ENCODE results near the gene SMAD3. TPM values are rescaled to one million over a fixed set of nuclear protein-coding genes. Genes with fewer than 3 reads are reported as not detected.

Gene SMAD3
- total RNA-seq, 1 experiment from 2014 or later = 54.8 TPM

DNA sequence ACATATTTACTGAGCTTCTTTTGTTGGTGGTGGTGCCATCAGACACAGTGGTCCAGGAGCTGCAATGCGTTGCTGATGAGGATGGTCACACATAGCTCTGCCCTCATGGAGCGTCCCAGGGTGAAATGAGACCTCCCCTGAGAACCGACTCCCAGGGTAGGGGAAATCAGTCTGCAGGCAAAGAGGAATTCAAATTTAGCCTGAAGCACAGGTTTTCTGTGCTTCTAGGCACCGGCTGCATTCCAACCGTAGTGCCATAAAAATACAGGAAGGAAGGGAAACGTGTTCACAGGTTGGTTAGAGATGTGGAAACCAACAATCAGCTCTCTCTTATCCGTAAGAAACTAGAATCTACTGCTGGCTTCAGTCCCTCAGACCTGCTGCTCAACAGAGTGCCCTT is 19.2 kb downstream of the SMAD3 start:
- Mint-ChIP-seq H3K36me3 (ENCODE audit: insufficient read depth, unreplicated experiment) (peaks cover 33% of the 10 kb centered on the region), H3K4me1 (ENCODE audit: low read depth, unreplicated experiment) (peaks cover 49% of the 10 kb centered on the region), H3K27me3 (ENCODE audit: insufficient read depth, unreplicated experiment) (no peaks in the 10 kb centered on the region), H3K4me3 (ENCODE audit: unreplicated experiment) (no peak overlapping the region), H3K27ac (ENCODE audit: unreplicated experiment) (no peak overlapping the region), H3K9me3 (ENCODE audit: unreplicated experiment) (no peaks in the 10 kb centered on the region)
- Histone ChIP-seq H3K36me3 (ENCODE audit: control insufficient read depth, insufficient read depth, low read length) (0 out of 2 replicates have a peak, but pooled peaks cover 2% of the 10 kb centered on the region), H3K4me3 (ENCODE audit: low read depth, low read length) (no peak overlapping the region), H3K9me3 (no peaks in the 10 kb centered on the region), H3K27me3 (replicated peaks; ENCODE audit: control insufficient read depth, insufficient read depth, low read length) (no peaks in the 10 kb centered on the region), H3K4me1 (peaks cover 46% of the 10 kb centered on the region)
- ChIA-PET CTCF (no interaction called here), POLR2A (interaction anchor here (0.9 kb wide), 1 partner anchor 19 kb away, joined by 3 read pairs; the partner anchor contains the start of gene SMAD3)
- TF ChIP-seq, protein P1, sequence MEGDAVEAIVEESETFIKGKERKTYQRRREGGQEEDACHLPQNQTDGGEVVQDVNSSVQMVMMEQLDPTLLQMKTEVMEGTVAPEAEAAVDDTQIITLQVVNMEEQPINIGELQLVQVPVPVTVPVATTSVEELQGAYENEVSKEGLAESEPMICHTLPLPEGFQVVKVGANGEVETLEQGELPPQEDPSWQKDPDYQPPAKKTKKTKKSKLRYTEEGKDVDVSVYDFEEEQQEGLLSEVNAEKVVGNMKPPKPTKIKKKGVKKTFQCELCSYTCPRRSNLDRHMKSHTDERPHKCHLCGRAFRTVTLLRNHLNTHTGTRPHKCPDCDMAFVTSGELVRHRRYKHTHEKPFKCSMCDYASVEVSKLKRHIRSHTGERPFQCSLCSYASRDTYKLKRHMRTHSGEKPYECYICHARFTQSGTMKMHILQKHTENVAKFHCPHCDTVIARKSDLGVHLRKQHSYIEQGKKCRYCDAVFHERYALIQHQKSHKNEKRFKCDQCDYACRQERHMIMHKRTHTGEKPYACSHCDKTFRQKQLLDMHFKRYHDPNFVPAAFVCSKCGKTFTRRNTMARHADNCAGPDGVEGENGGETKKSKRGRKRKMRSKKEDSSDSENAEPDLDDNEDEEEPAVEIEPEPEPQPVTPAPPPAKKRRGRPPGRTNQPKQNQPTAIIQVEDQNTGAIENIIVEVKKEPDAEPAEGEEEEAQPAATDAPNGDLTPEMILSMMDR (IDR thresholded peaks at IDR 0.05; ENCODE audit: insufficient read depth in 1 of 2, low read depth in 1 of 2, low read length in 1 of 2, severe bottlenecking in 1 of 2, unreplicated experiment in 1 of 2) = no peak
- no peak for DNase-seq
- no TSS peak for BruUV-seq (replicated peaks)
- intact Hi-C loops (cut with micrococcal nuclease; ENCODE audit: unreplicated experiment) = no loop called here

DNA sequence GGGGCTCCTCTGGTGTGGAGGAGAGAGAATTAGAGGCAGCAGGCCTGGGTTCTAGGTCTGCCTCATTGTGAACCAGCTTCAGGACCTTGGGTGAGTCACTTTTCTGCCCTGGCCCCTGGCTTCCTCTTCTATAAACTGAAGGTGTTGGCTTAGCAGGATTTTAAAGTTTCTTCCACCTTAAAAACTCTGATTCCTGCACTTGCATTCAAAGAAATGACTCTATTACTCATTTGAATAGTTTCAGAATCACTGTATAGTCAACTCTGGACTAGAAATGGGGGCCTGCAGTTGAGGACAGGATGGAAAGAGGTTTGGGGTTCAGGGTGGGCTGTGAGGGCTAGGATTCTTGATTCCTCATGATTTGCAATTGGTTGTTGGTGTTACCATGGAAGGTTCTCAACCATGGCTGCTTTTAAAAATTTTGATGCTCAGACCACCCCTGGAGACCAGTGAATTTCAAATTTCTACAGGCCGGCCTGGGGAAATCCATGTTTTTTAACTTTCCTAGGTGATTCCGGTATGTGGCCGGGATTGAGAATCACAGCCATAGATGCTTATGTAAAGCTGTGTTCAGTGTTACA is 19.9 kb downstream of the SMAD3 start:
- DNase-seq = no peak
- no TSS peak for BruUV-seq (replicated peaks)
- Mint-ChIP-seq H3K9me3 (ENCODE audit: unreplicated experiment) (no peaks in the 10 kb centered on the region), H3K27ac (ENCODE audit: unreplicated experiment) (no peak overlapping the region), H3K27me3 (ENCODE audit: insufficient read depth, unreplicated experiment) (no peaks in the 10 kb centered on the region), H3K36me3 (ENCODE audit: insufficient read depth, unreplicated experiment) (peaks cover 27% of the 10 kb centered on the region), H3K4me3 (ENCODE audit: unreplicated experiment) (no peak overlapping the region), H3K4me1 (ENCODE audit: low read depth, unreplicated experiment) (peaks cover 49% of the 10 kb centered on the region)
- Histone ChIP-seq H3K36me3 (ENCODE audit: control insufficient read depth, insufficient read depth, low read length) (0 out of 2 replicates have a peak, but pooled peaks cover 2% of the 10 kb centered on the region), H3K4me1 (peaks cover 46% of the 10 kb centered on the region), H3K27me3 (replicated peaks; ENCODE audit: control insufficient read depth, insufficient read depth, low read length) (no peaks in the 10 kb centered on the region), H3K9me3 (no peaks in the 10 kb centered on the region), H3K4me3 (ENCODE audit: low read depth, low read length) (no peak overlapping the region)
- intact Hi-C loops (cut with micrococcal nuclease; ENCODE audit: unreplicated experiment) = no loop called here
- ChIA-PET POLR2A (interaction anchor here (0.6 kb wide), 1 partner anchor 20 kb away, joined by 3 read pairs; the partner anchor contains the start of gene SMAD3), CTCF (no interaction called here)
- TF ChIP-seq, protein P1 (IDR thresholded peaks at IDR 0.05; ENCODE audit: insufficient read depth in 1 of 2, low read depth in 1 of 2, low read length in 1 of 2, severe bottlenecking in 1 of 2, unreplicated experiment in 1 of 2) = no peak

DNA sequence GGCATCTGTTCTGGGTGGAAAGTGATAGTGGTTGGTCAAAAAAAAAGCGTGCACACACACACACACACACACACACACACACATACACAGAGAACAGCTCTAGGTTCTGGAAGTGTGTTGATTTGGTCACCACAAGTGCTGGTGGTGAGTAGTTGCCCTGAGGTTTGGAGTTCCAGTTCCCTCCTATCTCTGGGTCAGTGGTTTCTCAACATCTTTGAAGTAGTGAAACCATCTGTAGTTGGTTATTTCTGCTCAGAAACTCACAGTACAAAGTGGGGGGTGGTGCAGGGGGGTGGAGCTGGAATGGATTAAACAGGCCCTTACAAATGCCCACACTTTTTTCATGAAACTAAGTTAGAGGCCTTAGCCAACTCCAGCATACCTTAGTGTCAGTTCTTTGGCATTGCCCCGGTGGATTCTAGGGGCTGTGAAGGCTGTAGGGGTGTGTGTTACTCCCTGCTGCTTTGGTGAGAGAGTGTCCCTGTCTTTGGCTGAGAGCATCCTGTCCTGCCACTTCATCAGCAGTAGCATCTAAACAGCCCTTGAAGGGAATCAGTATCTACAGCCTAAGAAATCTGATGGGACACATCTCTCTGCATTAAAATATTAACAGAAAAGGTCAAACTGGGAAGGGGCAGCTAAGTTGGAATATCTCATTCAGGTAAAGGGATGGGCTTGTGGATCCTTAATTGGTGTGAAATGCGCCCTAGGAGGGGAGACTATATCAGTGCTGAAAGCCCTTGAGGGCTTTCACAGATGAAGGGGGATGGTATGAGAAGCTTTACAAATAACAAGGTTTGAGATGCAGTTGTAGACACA is 20.6 kb downstream of the SMAD3 start:
- Mint-ChIP-seq H3K4me3 (ENCODE audit: unreplicated experiment) (no peak overlapping the region), H3K27me3 (ENCODE audit: insufficient read depth, unreplicated experiment) (no peaks in the 10 kb centered on the region), H3K9me3 (ENCODE audit: unreplicated experiment) (no peaks in the 10 kb centered on the region), H3K36me3 (ENCODE audit: insufficient read depth, unreplicated experiment) (peaks cover 20% of the 10 kb centered on the region), H3K4me1 (ENCODE audit: low read depth, unreplicated experiment) (peaks cover 49% of the 10 kb centered on the region), H3K27ac (ENCODE audit: unreplicated experiment) (peak overlapping the region; percentile 16)
- CTCF ChIA-PET = no interaction called here
- Histone ChIP-seq H3K27me3 (replicated peaks; ENCODE audit: control insufficient read depth, insufficient read depth, low read length) (no peaks in the 10 kb centered on the region), H3K4me1 (peaks cover 46% of the 10 kb centered on the region), H3K9me3 (no peaks in the 10 kb centered on the region), H3K4me3 (ENCODE audit: low read depth, low read length) (no peak overlapping the region), H3K36me3 (ENCODE audit: control insufficient read depth, insufficient read depth, low read length) (0 out of 2 replicates have a peak, but pooled peaks cover 2% of the 10 kb centered on the region)
- TF ChIP-seq, protein P1 (IDR thresholded peaks at IDR 0.05; ENCODE audit: insufficient read depth in 1 of 2, low read depth in 1 of 2, low read length in 1 of 2, severe bottlenecking in 1 of 2, unreplicated experiment in 1 of 2) = no peak
- POLR2A ChIA-PET = interaction anchor here (0.6 kb wide), 1 partner anchor 21 kb away, joined by 3 read pairs; the partner anchor contains the start of gene SMAD3
- BruUV-seq (replicated peaks) = no TSS peak
- intact Hi-C loops (cut with micrococcal nuclease; ENCODE audit: unreplicated experiment) = no loop called here
- DNase-seq = no peak
